Heart right ventricle (tissue), 16 donors: ENCODE data around the gene HSD17B2. TPM values are rescaled to one million over a fixed set of nuclear protein-coding genes. Genes with fewer than 3 reads are reported as not detected.

Source experiments
- ATAC-seq, 8 donors: fragments of 200-7000 bp; cut with Tn5 transposase; one replicate each; pipeline ENCODE4 v1.9.1; 2020; ENCODE audit warnings: mild to moderate bottlenecking in 8 of 8, moderate library complexity in 8 of 8, moderate number of reproducible peaks in 1 of 8
- DNase-seq, 2 donors: peaks; one replicate each; pipeline ENCODE4 v3.0.0-alpha.2; 2020
- H3K27ac ChIP-seq, 10 donors: fragments of 200-600 bp; sonication (generic) in 2 of 10; one replicate each; pipeline versions ENCODE4 v1.5.0 to v1.8.0; 2020 to 2022; ENCODE audit warnings: mild to moderate bottlenecking in 3 of 10
- H3K27me3 ChIP-seq, 7 donors: fragments of 200-600 bp; one replicate each; pipeline ENCODE4 v1.8.0; 2021 to 2022; ENCODE audit warnings: mild to moderate bottlenecking in 2 of 7
- H3K36me3 ChIP-seq, 9 donors: fragments of 200-600 bp; sonication (generic) in 1 of 9; one replicate each; pipeline versions ENCODE4 v1.5.0 to v1.8.0; 2020 to 2022; ENCODE audit warnings: mild to moderate bottlenecking in 2 of 9
- H3K4me1 ChIP-seq, 9 donors: fragments of 200-600 bp; sonication (generic) in 1 of 9; one replicate each; pipeline versions ENCODE4 v1.5.0 to v1.8.0; 2020 to 2022; ENCODE audit warnings: mild to moderate bottlenecking in 4 of 9
- H3K4me3 ChIP-seq, 10 donors: fragments of 200-600 bp; sonication (generic) in 2 of 10; one replicate each; pipeline versions ENCODE4 v1.5.0 to v1.8.0; 2020 to 2022; ENCODE audit warnings: mild to moderate bottlenecking in 7 of 10, moderate library complexity in 2 of 10
- H3K9me3 ChIP-seq, 11 donors: fragments of 200-600 bp in 10 of 11; sonication (generic) in 2 of 11; one replicate each; pipeline versions ENCODE4 v1.5.0 to v1.8.0; 2013 to 2022; ENCODE audit warnings: mild to moderate bottlenecking in 2 of 11, control low read depth in 1 of 11, moderate library complexity in 1 of 11
- WGBS, 2 donors: extraction: QIAGEN DNeasy Blood & Tissue Kit; methylation state at CpG; one replicate each; pipeline ENCODE4 v1.1.7; 2013; ENCODE audit warnings: inconsistent platforms in 1 of 2; 5-methylcytosine and 5-hydroxymethylcytosine counted together
- intact Hi-C, 10 donors: fragments of 100-400 bp; cut with DNase I; formaldehyde crosslinking; loops; one replicate each; pipeline versions ENCODE4 v1.11.1 to v1.14.2; 2022
- polyA plus RNA-seq, 2 donors: library from polyadenylated mRNA; stranded (reverse); fragments of 200-250 nt; gene quantifications; one replicate each; pipeline ENCODE4 v1.2.3, GENCODE V29; 2013
- total RNA-seq, 10 donors: library from RNA; stranded (reverse); fragmentation: NEBNext Ultra II Directional in 3 of 10; extraction: Animal tissue kit (Norgen Biotek cat#: 25700) in 3 of 10; gene quantifications; one replicate each; pipeline versions ENCODE4 v1.2.1 to v1.2.4, GENCODE V29; 2021 to 2023
- TF ChIP-seq, protein P1 (sequence below), 9 donors: fragments of 200-600 bp; sonication (generic) in 2 of 9; IDR thresholded peaks; one replicate each; pipeline versions ENCODE4 v1.5.0 to v1.8.0; 2021 to 2022; ENCODE audit warnings: antibody characterized with exemption in 9 of 9, mild to moderate bottlenecking in 5 of 9, moderate library complexity in 1 of 9
- donor health status: Arrhythmogenic right ventricular cardiomyopathy.
- donor health status: ischemic (EF 13 %, LVEDD 7.1; RV severe dilation, severe dysfunction).
- donor health status: healthy with polysubstance abuse.
- donor health status: DM: no; HTN: yes; CAD: no.
- donor health status: DM: no; HTN: no; CAD: no.
- donor health status: ischemic (EF 25% LVEDD 6.9; RV normal size, moderate dysfunction).
- donor health status: ischemic (EF 25% LVEDD 5.7; RV mildly dilated, moderate dysfunction).
- donor health status: healthy.
- donor health status: DM: yes; HTN: yes; CAD: no.
- donor health status: Ischemic cardiomyopathy.
- donor health status: ischemic (EF 35%, LVEDD 5.7; RV mildly dilated, moderate dysfunction).
- donor health status: nonischemic (EF 11% LVEDD 7.7; RV severe dilation, severe dysfunction).
- donor health status: DM: yes; HTN: yes; CAD: no.
- donor health status: PGD.
- donor health status: ischemic (EF 29% LVEDD 5.4; RV normal size, mild dysfunction).
- donor health status: nonischemic (EF 23%, LVEDD 6.1; RV moderate dilation, normal function).

HSD17B2 gene
- total and polyA plus RNA-seq, 12 donors, result 0.03 TPM; not detected in 11

DNA sequence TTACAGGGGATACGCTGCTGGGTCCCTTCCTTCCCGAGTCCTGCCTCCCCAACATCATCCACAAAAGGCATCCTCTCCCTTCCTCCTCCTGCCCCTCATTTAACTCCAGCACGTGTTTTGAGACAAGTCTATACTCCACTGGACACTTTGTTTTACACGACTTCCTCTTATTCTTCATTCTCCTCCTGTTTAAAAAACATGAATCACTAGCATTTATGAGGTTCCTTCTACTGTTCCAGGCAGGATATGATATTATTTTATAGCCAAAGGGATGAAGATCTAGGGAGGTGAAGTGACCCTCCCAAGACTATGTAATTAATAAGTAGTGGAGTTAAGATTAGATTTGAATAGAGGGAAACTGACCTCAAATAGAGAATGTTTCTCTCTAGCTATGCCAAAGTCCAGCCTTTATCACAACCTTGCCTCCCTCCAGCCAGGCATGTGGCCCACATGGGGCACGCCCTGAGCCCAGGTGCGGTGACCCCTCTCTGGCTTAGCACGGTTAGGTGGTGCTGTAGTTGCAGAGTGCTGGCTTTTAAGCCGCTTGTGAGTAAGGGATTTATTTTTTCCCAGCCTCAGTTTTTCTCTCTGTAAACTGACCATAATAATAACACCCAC lies 1.3 kb upstream of the HSD17B2 start:
- WGBS, 2 donors, result 58 to 61% methylated on average over 8 of the region's 8 CpGs
- Histone ChIP-seq H3K27me3 (peaks cover 0 to 17% (median 4%) of the 10 kb centered on the region in 7 donors), H3K27ac (no peak overlapping the region), H3K36me3 (no peaks in the 10 kb centered on the region), H3K4me1 (no peaks in the 10 kb centered on the region), H3K9me3 (no peaks in the 10 kb centered on the region), H3K4me3 (no peak overlapping the region)
- TF ChIP-seq, protein P1, sequence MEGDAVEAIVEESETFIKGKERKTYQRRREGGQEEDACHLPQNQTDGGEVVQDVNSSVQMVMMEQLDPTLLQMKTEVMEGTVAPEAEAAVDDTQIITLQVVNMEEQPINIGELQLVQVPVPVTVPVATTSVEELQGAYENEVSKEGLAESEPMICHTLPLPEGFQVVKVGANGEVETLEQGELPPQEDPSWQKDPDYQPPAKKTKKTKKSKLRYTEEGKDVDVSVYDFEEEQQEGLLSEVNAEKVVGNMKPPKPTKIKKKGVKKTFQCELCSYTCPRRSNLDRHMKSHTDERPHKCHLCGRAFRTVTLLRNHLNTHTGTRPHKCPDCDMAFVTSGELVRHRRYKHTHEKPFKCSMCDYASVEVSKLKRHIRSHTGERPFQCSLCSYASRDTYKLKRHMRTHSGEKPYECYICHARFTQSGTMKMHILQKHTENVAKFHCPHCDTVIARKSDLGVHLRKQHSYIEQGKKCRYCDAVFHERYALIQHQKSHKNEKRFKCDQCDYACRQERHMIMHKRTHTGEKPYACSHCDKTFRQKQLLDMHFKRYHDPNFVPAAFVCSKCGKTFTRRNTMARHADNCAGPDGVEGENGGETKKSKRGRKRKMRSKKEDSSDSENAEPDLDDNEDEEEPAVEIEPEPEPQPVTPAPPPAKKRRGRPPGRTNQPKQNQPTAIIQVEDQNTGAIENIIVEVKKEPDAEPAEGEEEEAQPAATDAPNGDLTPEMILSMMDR (IDR thresholded peaks at IDR 0.05), result no peak
- intact Hi-C loops, result loop anchor here in 8 of 10 donors (5.0 to 10.0 kb wide), 4 partner anchors 191 to 201 kb away; no protein-coding TSS in a partner anchor
- ATAC-seq (peak in 1 of 8 donors; percentile 42), DNase-seq (no peak)

DNA sequence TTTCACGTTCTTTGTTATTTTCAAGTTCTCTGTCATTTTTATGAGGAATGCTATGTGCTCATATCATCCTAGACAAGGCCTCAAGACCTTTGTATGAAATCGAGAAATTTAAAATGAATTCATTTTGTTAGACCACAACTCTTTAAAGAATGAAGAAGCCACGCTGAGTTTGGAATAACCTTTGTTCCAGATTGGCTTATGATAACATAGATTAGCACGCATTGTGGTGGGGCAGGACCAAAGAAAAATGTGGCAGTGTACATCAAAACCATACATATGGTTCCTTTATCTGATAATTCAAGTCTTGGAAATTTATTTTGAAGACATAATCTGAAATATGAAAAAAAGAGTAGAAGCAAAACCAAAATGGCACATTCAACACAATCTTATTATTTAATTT lies 2.2 kb downstream of the HSD17B2 start:
- Histone ChIP-seq H3K9me3 (no peaks in the 10 kb centered on the region), H3K4me1 (no peaks in the 10 kb centered on the region), H3K27ac (no peak overlapping the region), H3K36me3 (no peaks in the 10 kb centered on the region), H3K27me3 (peaks cover 0 to 15% (median 4%) of the 10 kb centered on the region in 7 donors), H3K4me3 (no peak overlapping the region)
- TF ChIP-seq, protein P1 (IDR thresholded peaks at IDR 0.05), result no peak
- WGBS, 2 donors, result 90 to 94% methylated on average over 4 of the region's 4 CpGs
- DNase-seq (no peak), ATAC-seq (no peak)
- intact Hi-C loops, result loop anchor here in 4 of 10 donors (10.0 kb wide), 2 partner anchors 188 to 198 kb away; no protein-coding TSS in a partner anchor

- TF ChIP-seq, protein P1 (IDR thresholded peaks at IDR 0.05), result no peak
- intact Hi-C loops, result loop anchor here in 4 of 10 donors (10.0 kb wide), 2 partner anchors 187 to 197 kb away; no protein-coding TSS in a partner anchor
- no peaks in the 10 kb centered on the region for H3K4me1 ChIP-seq
- H3K36me3 ChIP-seq, result no peaks in the 10 kb centered on the region
- no peaks in the 10 kb centered on the region for H3K9me3 ChIP-seq
- 51 to 54% methylated on average over 2 of the region's 2 CpGs for WGBS, 2 donors
- ATAC-seq, result no peak
- no peak for DNase-seq
- H3K27me3 ChIP-seq, result peaks cover 0 to 13% (median 4%) of the 10 kb centered on the region in 7 donors
- no peak overlapping the region for H3K4me3 ChIP-seq
- H3K27ac ChIP-seq, result no peak overlapping the region
Measured at GRCh38 chr16:82037666-82038065, 2.6 kb downstream of the HSD17B2 start.

- intact Hi-C loops, result no loop called here
- Histone ChIP-seq H3K27me3 (peaks cover 0 to 13% (median 0%) of the 10 kb centered on the region in 7 donors), H3K36me3 (no peaks in the 10 kb centered on the region), H3K4me3 (no peak overlapping the region), H3K9me3 (no peaks in the 10 kb centered on the region), H3K27ac (no peak overlapping the region), H3K4me1 (no peaks in the 10 kb centered on the region)
- 81 to 86% methylated on average over 3 of the region's 3 CpGs for WGBS, 2 donors
- TF ChIP-seq, protein P1 (IDR thresholded peaks at IDR 0.05), result no peak
- ATAC-seq (no peak), DNase-seq (no peak)
Measured at GRCh38 chr16:82040296-82040695, 5.2 kb downstream of the HSD17B2 start.
